ENCODE results near the gene FILIP1L. TPM values are rescaled to one million over a fixed set of nuclear protein-coding genes. Genes with fewer than 3 reads are reported as not detected.

The FILIP1L gene
- total and polyA plus RNA-seq, 2 donors from 2014 or later = 5.5 to 25.5 TPM

DNA sequence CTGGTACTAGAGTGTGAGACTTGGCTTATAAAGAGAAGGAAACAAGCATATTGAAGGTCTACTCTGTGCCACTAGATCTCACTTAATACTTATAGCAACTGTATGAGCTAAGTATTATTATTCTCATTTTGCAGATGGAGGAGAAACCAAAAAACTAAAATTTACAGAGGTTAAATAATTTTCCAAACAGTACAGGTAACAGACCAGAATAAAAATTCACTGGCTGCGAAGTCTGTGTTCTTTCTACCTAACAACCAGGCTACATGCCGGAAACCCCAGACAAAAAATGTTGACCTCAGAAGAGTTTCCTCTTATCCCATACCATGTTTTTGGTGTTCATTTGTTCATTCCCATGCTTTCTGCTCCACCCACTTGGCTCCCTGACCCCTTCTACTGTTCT is 250.0 kb downstream of the FILIP1L start:
- DNase-seq (no peak), FAIRE-seq (no peak)
- Histone ChIP-seq H3K4me1 (ENCODE audit: control insufficient read depth in 2 of 3, insufficient read depth in 2 of 3, low read depth in 1 of 3, low read length in 3 of 3) (peaks cover 0 to 4% (median 2%) of the 10 kb centered on the region in 3 donors), H3K27me3 (ENCODE audit: control insufficient read depth, insufficient read depth, low read length) (no peaks in the 10 kb centered on the region), H3K9me3 (ENCODE audit: control insufficient read depth in 2 of 3, insufficient read depth in 1 of 3, low read length in 3 of 3) (no peaks in the 10 kb centered on the region), H3K27ac (ENCODE audit: low read depth in 2 of 2, low read length in 2 of 2) (no peak overlapping the region), H3K4me3 (ENCODE audit: low read length in 3 of 3) (no peak overlapping the region), H3K9ac (ENCODE audit: low read length in 3 of 3) (no peak overlapping the region), H3K36me3 (ENCODE audit: control insufficient read depth in 2 of 3, insufficient read depth in 3 of 3, low read length in 3 of 3) (peaks cover 0 to 2% (median 0%) of the 10 kb centered on the region in 3 donors)
- intact Hi-C loops (cut with DNase I) = no loop called here
- TF ChIP-seq, protein P1, sequence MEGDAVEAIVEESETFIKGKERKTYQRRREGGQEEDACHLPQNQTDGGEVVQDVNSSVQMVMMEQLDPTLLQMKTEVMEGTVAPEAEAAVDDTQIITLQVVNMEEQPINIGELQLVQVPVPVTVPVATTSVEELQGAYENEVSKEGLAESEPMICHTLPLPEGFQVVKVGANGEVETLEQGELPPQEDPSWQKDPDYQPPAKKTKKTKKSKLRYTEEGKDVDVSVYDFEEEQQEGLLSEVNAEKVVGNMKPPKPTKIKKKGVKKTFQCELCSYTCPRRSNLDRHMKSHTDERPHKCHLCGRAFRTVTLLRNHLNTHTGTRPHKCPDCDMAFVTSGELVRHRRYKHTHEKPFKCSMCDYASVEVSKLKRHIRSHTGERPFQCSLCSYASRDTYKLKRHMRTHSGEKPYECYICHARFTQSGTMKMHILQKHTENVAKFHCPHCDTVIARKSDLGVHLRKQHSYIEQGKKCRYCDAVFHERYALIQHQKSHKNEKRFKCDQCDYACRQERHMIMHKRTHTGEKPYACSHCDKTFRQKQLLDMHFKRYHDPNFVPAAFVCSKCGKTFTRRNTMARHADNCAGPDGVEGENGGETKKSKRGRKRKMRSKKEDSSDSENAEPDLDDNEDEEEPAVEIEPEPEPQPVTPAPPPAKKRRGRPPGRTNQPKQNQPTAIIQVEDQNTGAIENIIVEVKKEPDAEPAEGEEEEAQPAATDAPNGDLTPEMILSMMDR (IDR thresholded peaks at IDR 0.05; ENCODE audit: borderline replicate concordance, extremely low read depth, insufficient read depth) = no peak

DNA sequence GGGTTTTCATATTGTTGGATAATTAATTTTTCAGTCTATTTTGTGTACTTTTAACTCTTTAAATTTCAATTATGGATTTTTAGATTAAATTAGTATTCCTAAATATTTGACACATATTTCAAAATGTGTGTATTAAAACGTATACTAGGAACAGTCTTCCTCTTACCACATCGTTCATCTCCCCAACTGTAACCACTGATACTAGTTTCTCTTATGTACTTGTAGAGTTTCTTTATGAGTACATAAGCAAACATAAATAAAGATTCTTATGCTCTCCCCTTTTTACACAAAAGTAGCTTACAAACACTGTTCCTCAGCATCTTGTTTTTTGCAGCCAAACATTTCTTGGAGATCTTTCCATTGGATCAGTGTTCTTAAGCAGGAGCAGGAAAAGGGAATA is 250.7 kb downstream of the FILIP1L start:
- peaks cover 3 to 5% (median 4%) of the 10 kb centered on the region in 3 donors for H3K4me1 ChIP-seq (ENCODE audit: control insufficient read depth in 2 of 3, insufficient read depth in 2 of 3, low read depth in 1 of 3, low read length in 3 of 3)
- TF ChIP-seq, protein P1 (IDR thresholded peaks at IDR 0.05; ENCODE audit: borderline replicate concordance, extremely low read depth, insufficient read depth) = no peak

DNA sequence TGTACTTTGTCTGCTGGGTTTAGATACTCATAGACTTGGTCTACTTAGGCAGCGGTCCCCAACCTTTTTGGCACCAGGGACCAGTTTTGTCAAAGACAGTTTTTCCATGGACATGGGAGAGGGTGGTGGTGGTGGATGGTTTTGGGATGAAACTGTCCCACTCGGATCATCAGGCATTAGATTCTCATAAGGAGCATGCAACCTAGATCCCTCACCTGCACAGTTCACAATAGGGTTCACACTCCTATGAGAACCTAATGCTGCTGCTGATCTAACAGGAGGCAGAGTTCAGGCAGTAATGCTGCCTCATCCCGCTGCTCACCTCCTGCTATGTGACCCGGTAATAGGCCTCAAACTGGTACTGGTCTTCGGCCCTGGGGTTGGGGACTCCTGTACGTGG is 251.3 kb downstream of the FILIP1L start:
- H3K36me3 ChIP-seq (ENCODE audit: control insufficient read depth in 2 of 3, insufficient read depth in 3 of 3, low read length in 3 of 3) = peaks cover 0 to 2% (median 0%) of the 10 kb centered on the region in 3 donors
- DNase-seq (no peak), FAIRE-seq (no peak)
- H3K27me3 ChIP-seq (ENCODE audit: control insufficient read depth, insufficient read depth, low read length) = no peaks in the 10 kb centered on the region
- intact Hi-C loops (cut with DNase I) = no loop called here
- H3K9me3 ChIP-seq (ENCODE audit: control insufficient read depth in 2 of 3, insufficient read depth in 1 of 3, low read length in 3 of 3) = no peaks in the 10 kb centered on the region
- no peak overlapping the region for H3K27ac ChIP-seq (ENCODE audit: low read depth in 2 of 2, low read length in 2 of 2)
- TF ChIP-seq, protein P1 (IDR thresholded peaks at IDR 0.05; ENCODE audit: borderline replicate concordance, extremely low read depth, insufficient read depth) = no peak
- H3K4me3 ChIP-seq (ENCODE audit: low read length in 3 of 3) = no peak overlapping the region
- no peak overlapping the region for H3K9ac ChIP-seq (ENCODE audit: low read length in 3 of 3)
- H3K4me1 ChIP-seq (ENCODE audit: control insufficient read depth in 2 of 3, insufficient read depth in 2 of 3, low read depth in 1 of 3, low read length in 3 of 3) = peaks cover 3 to 4% (median 3%) of the 10 kb centered on the region in 3 donors

More for the DNA sequence above, 250.7 kb downstream of the FILIP1L start:
- Histone ChIP-seq H3K27me3 (ENCODE audit: control insufficient read depth, insufficient read depth, low read length) (no peaks in the 10 kb centered on the region), H3K36me3 (ENCODE audit: control insufficient read depth in 2 of 3, insufficient read depth in 3 of 3, low read length in 3 of 3) (peaks cover 0 to 2% (median 0%) of the 10 kb centered on the region in 3 donors), H3K9ac (ENCODE audit: low read length in 3 of 3) (no peak overlapping the region), H3K27ac (ENCODE audit: low read depth in 2 of 2, low read length in 2 of 2) (no peak overlapping the region), H3K9me3 (ENCODE audit: control insufficient read depth in 2 of 3, insufficient read depth in 1 of 3, low read length in 3 of 3) (no peaks in the 10 kb centered on the region), H3K4me3 (ENCODE audit: low read length in 3 of 3) (no peak overlapping the region)
- intact Hi-C loops (cut with DNase I) = no loop called here
- FAIRE-seq = no peak
- no peak for DNase-seq

DNA sequence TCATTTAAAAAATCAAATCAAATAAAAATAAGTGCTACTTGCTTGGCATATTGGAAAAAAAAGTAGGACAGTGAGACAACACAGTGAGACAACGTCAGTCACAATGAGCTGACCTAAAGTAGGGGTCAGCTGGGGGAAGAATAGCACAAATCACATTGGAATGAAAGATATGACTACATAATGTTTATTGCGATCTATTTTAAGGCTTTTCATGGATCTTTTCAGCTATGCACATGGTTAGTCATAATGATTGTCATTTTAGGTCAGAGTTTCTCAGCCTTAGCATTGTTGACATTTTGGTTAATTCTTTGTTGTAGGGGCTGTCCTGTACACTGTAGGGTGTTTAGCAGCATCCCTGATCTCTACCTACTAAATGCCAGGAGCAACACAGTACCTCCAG is 252.1 kb downstream of the FILIP1L start:
- TF ChIP-seq, protein P1 (IDR thresholded peaks at IDR 0.05; ENCODE audit: borderline replicate concordance, extremely low read depth, insufficient read depth) = no peak
- H3K9ac ChIP-seq (ENCODE audit: low read length in 3 of 3) = no peak overlapping the region
- no peak for DNase-seq
- no peak for FAIRE-seq
- no peak overlapping the region for H3K27ac ChIP-seq (ENCODE audit: low read depth in 2 of 2, low read length in 2 of 2)
- H3K9me3 ChIP-seq (ENCODE audit: control insufficient read depth in 2 of 3, insufficient read depth in 1 of 3, low read length in 3 of 3) = no peaks in the 10 kb centered on the region
- peaks cover 0 to 2% (median 0%) of the 10 kb centered on the region in 3 donors for H3K36me3 ChIP-seq (ENCODE audit: control insufficient read depth in 2 of 3, insufficient read depth in 3 of 3, low read length in 3 of 3)
- intact Hi-C loops (cut with DNase I) = no loop called here
- H3K27me3 ChIP-seq (ENCODE audit: control insufficient read depth, insufficient read depth, low read length) = no peaks in the 10 kb centered on the region
- peaks cover 3 to 4% (median 3%) of the 10 kb centered on the region in 3 donors for H3K4me1 ChIP-seq (ENCODE audit: control insufficient read depth in 2 of 3, insufficient read depth in 2 of 3, low read depth in 1 of 3, low read length in 3 of 3)
- H3K4me3 ChIP-seq (ENCODE audit: low read length in 3 of 3) = no peak overlapping the region
